ENCODE measurements around the gene CDK9. TPM values are rescaled to one million over a fixed set of nuclear protein-coding genes. Genes with fewer than 3 reads are reported as not detected.
A peak's percentile ranks its signal among the peaks of the same experiment; 100 is the strongest.

Gene CDK9
- total RNA-seq, 2 experiments from 2014 or later = 86.2 to 91.6 TPM

DNA sequence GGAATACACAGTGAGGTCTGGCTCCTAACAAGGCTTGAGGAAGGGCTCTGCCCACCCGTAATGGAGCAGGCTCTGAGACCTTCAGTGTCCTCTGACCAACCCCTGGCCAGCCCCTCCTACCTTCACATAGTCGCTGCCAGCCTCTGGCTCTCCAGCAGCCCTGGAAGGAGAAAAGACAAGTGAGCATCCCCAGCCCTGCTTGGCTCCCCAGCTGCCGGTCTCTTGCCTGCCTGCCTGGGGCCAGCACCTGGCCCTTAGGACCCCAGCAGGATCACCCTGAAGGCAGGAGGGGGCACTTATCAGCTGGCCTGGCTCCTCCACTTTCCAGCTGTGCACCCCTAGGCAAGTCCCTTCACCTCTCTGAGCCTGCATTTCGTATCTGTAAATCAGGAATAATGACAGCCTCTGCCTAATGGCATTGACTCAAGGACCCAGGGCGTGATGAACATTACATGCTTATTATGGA lies 24.3 kb upstream of the CDK9 start:
- intact Hi-C loops (cut with micrococcal nuclease) = no loop called here
- H3K36me3 Mint-ChIP-seq (ENCODE audit: low read depth) = peaks cover 26% of the 10 kb centered on the region
- no peak for ATAC-seq
- no peak for DNase-seq
- H3K4me3 Mint-ChIP-seq = no peak overlapping the region
- no peaks in the 10 kb centered on the region for H3K9me3 Mint-ChIP-seq
- TF ChIP-seq, protein P1, sequence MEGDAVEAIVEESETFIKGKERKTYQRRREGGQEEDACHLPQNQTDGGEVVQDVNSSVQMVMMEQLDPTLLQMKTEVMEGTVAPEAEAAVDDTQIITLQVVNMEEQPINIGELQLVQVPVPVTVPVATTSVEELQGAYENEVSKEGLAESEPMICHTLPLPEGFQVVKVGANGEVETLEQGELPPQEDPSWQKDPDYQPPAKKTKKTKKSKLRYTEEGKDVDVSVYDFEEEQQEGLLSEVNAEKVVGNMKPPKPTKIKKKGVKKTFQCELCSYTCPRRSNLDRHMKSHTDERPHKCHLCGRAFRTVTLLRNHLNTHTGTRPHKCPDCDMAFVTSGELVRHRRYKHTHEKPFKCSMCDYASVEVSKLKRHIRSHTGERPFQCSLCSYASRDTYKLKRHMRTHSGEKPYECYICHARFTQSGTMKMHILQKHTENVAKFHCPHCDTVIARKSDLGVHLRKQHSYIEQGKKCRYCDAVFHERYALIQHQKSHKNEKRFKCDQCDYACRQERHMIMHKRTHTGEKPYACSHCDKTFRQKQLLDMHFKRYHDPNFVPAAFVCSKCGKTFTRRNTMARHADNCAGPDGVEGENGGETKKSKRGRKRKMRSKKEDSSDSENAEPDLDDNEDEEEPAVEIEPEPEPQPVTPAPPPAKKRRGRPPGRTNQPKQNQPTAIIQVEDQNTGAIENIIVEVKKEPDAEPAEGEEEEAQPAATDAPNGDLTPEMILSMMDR (IDR thresholded peaks at IDR 0.05) = no peak
- ChIA-PET POLR2A (no interaction called here), CTCF (interaction anchor here (1.5 to 16.0 kb wide), 2 partner anchors 22 to 27 kb away, joined by 6 to 144 read pairs; partner anchors contain the start of genes CDK9, SH2D3C and TOR2A)
- peaks cover 32% of the 10 kb centered on the region for H3K4me1 Mint-ChIP-seq (ENCODE audit: low read depth)
- H3K27ac Mint-ChIP-seq = no peak overlapping the region
- H3K27me3 Mint-ChIP-seq = no peaks in the 10 kb centered on the region

DNA sequence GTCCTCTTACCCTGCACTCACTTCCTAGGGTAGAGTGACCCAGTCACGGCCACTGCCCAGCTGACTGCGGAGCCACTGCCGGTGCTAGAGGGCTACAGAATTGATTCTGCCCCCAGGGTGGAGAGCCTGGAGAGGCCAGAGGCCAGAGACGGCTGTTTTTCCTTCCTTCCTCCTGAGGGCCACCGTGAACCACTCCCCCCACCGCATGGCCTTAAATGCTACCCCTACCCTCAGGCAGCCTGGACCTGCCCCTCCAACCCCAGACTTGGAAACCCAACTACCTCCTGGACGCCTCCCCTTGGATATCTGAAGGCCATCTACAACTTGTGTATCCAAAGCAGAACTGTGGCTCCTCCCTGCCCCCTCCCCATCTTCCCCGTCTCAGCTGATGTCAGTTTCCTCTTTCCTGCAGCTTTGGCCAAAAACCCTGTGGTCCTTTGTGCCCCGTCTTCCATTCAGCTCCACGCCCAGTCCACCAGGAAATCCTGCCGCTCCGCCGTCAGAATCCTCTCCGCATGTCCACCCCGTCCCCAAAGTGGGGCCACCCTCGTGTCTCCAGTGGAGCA lies 23.6 kb upstream of the CDK9 start:
- intact Hi-C loops (cut with micrococcal nuclease) = no loop called here
- peaks cover 37% of the 10 kb centered on the region for H3K4me1 Mint-ChIP-seq (ENCODE audit: low read depth)

DNA sequence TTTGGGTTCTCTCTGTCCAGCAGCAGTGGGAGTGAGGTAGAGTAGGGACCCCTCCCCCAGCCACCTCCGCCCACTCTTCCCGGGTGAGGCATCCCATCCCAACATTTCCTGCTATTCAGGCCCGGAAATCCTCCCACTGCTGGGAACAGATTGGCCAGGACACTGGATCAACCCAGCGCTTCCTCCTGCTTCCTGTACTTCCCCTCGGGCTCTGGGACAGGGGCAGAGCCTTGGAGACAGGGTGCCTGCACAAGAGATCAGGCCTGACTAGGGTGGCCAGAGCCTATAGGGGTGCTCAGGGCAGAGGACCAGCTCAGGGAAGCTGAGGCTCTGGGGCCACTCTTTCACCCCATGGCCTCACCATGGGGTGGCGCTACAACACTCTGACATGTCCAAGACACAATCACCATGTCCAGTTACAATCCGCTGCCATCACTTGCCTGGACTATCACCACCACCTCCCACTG lies 21.9 kb upstream of the CDK9 start:
- H3K27me3 Mint-ChIP-seq = no peaks in the 10 kb centered on the region
- DNase-seq = peak; percentile 58
- ChIA-PET POLR2A (interaction anchor here (1.3 to 1.5 kb wide), 2 partner anchors 23 to 319 kb away, joined by 3 to 5 read pairs; no protein-coding TSS in a partner anchor), CTCF (interaction anchor here (0.7 to 16.0 kb wide), 12 partner anchors 8 to 238 kb away, joined by 3 to 144 read pairs (median 4); partner anchors contain the start of genes CDK9, SH2D3C and TOR2A)
- H3K36me3 Mint-ChIP-seq (ENCODE audit: low read depth) = peaks cover 36% of the 10 kb centered on the region
- TF ChIP-seq, protein P1 (IDR thresholded peaks at IDR 0.05) = peak; percentile 38
- H3K4me1 Mint-ChIP-seq (ENCODE audit: low read depth) = peaks cover 49% of the 10 kb centered on the region
- H3K9me3 Mint-ChIP-seq = no peaks in the 10 kb centered on the region
- H3K4me3 Mint-ChIP-seq = no peak overlapping the region
- intact Hi-C loops (cut with micrococcal nuclease) = no loop called here
- peak; percentile 64 for ATAC-seq
- peak overlapping the region; percentile 35 for H3K27ac Mint-ChIP-seq

More for the DNA sequence above, 23.6 kb upstream of the CDK9 start:
- TF ChIP-seq, protein P1 (IDR thresholded peaks at IDR 0.05) = no peak
- Mint-ChIP-seq H3K27me3 (no peaks in the 10 kb centered on the region), H3K4me3 (no peak overlapping the region), H3K9me3 (no peaks in the 10 kb centered on the region), H3K27ac (peak overlapping the region; percentile 28), H3K36me3 (ENCODE audit: low read depth) (peaks cover 31% of the 10 kb centered on the region)
- no peak for DNase-seq
- ChIA-PET POLR2A (no interaction called here), CTCF (interaction anchor here (1.5 to 16.0 kb wide), 3 partner anchors 13 to 27 kb away, joined by 6 to 144 read pairs (median 11); partner anchors contain the start of genes CDK9, SH2D3C and TOR2A)
- no peak for ATAC-seq

DNA sequence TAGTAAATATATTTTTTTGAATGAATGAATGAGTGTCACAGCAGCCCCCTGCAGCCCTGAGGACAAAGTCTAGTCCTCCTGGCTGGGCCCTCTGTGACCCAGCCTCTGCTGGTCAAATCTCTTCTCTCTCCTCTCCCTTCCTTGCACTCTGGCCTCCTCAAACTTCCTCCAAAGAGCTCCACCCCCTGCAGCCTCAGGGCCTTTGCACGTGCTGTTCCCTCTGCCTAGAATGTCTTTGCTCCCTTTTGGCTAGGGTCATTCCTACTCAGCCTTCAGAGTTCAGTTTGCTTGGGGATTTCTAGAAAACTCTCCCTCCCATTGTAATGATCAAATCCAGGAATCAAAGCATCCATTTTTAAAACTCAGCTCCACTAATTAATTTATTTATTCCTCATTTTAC lies 20.4 kb upstream of the CDK9 start:
- H3K27ac Mint-ChIP-seq = no peak overlapping the region
- ATAC-seq = no peak
- peaks cover 45% of the 10 kb centered on the region for H3K36me3 Mint-ChIP-seq (ENCODE audit: low read depth)
- ChIA-PET CTCF (interaction anchor here (0.8 to 16.0 kb wide), 6 partner anchors 10 to 105 kb away, joined by 3 to 144 read pairs (median 6); partner anchors contain the start of genes CDK9, SH2D3C and TOR2A), POLR2A (interaction anchor here (0.7 to 7.5 kb wide), 3 partner anchors 12 to 39 kb away, joined by 3 to 56 read pairs (median 3); partner anchors contain the start of gene CDK9)
- no peak overlapping the region for H3K4me3 Mint-ChIP-seq
- no peaks in the 10 kb centered on the region for H3K9me3 Mint-ChIP-seq
- DNase-seq = no peak
- no peaks in the 10 kb centered on the region for H3K27me3 Mint-ChIP-seq
- TF ChIP-seq, protein P1 (IDR thresholded peaks at IDR 0.05) = no peak
- intact Hi-C loops (cut with micrococcal nuclease) = no loop called here
- H3K4me1 Mint-ChIP-seq (ENCODE audit: low read depth) = peaks cover 61% of the 10 kb centered on the region

DNA sequence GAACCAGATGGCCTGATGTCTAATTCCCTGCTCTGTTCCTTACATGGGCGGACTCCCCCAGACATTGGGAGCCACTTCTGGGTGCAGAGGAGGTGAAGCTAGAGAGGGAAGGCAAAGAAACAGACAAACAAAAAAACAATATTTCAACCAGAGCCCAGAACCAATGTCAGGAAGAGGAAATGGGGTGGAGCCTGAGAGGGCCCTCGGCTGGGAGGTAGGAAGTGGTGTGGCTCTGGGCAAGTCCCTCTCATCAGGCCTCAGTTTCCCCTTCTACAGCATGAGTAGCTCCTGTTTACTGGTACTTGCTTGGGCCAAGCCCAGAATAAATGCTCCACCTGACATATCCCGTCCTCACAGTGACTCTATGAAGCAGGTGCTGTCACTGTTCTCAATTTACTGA lies 18.4 kb upstream of the CDK9 start:
- peaks cover 48% of the 10 kb centered on the region for H3K36me3 Mint-ChIP-seq (ENCODE audit: low read depth)
- H3K27ac Mint-ChIP-seq = peak overlapping the region; percentile 94
- no peaks in the 10 kb centered on the region for H3K27me3 Mint-ChIP-seq
- H3K4me3 Mint-ChIP-seq = peak overlapping the region; percentile 47
- H3K9me3 Mint-ChIP-seq = no peaks in the 10 kb centered on the region
- DNase-seq (peak; percentile 19), ATAC-seq (no peak)
- TF ChIP-seq, protein P1 (IDR thresholded peaks at IDR 0.05) = no peak
- intact Hi-C loops (cut with micrococcal nuclease) = no loop called here
- CTCF ChIA-PET = interaction anchor here (1.2 to 16.0 kb wide), 5 partner anchors 16 to 176 kb away, joined by 4 to 144 read pairs (median 40); partner anchors contain the start of genes CDK9, SH2D3C and TOR2A
- POLR2A ChIA-PET = interaction anchor here (1.5 to 7.5 kb wide), 5 partner anchors 9 to 316 kb away, joined by 3 to 56 read pairs (median 8); partner anchors contain the start of genes CDK9, LRSAM1, RPL12 and SH2D3C
- peaks cover 74% of the 10 kb centered on the region for H3K4me1 Mint-ChIP-seq (ENCODE audit: low read depth)
